Body of pancreas (tissue), 4 donors: ENCODE measurements around the gene R3HDM2.

ENCODE experiments used
- CTCF ChIP-seq, 7 experiments: fragments of 450-650 bp in 4 of 7; fragments of 200-600 bp in 3 of 7; sonication (generic) in 3 of 7; IDR thresholded peaks; one replicate each; pipeline ENCODE4 v1.5.1; 2016 to 2019; ENCODE audit warnings: antibody characterized with exemption in 7 of 7
- POLR2A ChIP-seq, 3 donors: fragments of 450-650 bp; IDR thresholded peaks; one replicate each; pipeline ENCODE4 v1.6.1; 2016; ENCODE audit warnings: antibody characterized with exemption in 3 of 3, mild to moderate bottlenecking in 2 of 3

DNA sequence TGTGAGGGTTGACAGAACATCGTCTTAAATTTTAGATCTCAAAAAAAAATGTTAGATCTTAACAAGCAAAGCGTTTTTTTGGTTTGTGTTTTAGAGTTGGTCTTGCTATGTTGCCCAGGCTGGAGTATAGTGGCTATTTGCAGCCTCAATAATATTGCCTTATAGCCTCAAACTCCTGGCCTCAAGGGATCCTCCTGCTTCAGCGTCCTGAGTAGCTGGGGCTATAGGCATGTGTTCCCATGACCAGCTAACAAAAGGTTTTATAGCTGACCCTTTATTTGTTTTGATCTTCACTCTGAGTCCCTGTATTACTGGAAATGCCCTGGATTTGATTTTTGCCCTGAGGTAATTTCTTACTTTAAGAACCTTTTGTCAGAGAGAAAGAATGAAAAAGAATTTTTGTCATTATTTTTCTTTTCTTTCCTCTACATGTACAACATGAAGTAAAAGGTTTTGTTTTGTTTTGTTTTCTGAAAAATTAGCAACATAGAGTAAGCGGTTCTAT, 9.0 kb upstream of the R3HDM2 start:
- TF ChIP-seq CTCF (IDR thresholded peaks at IDR 0.05) (no peak), POLR2A (IDR thresholded peaks at IDR 0.05) (no peak)
